PC-3 (cell line): ENCODE results near the gene PTGR1. TPM values are rescaled to one million over a fixed set of nuclear protein-coding genes. Genes with fewer than 3 reads are reported as not detected.
"Not testable (repeated sequence)": the region's sequence is repeated elsewhere in the genome, so short reads cannot be mapped to it uniquely, and the experiment has no call there.

Source experiments
- ATAC-seq: fragments of 200-7000 bp; cut with Tn5 transposase; 2 replicates; pipeline ENCODE4 v1.9.1; 2020; ENCODE audit warnings: mild to moderate bottlenecking, moderate library complexity
- BruUV-seq: library from RNA; stranded (reverse); fragments of 400-500 nt; replicated peaks from 2 replicates; lab custom pipeline; 2021; lab: Mats Ljungman, UMichigan
- CTCF ChIA-PET: fragments of 300-600 bp; sonication (Branson Sonifier 250); formaldehyde crosslinking; loops from one replicate; lab custom pipeline; 2022; ENCODE audit warnings: antibody characterized with exemption; lab: Charles Lee
- POLR2A ChIA-PET: fragments of 300-600 bp; sonication (Branson Sonifier 250); formaldehyde crosslinking; loops from one replicate; lab custom pipeline; 2022; ENCODE audit warnings: antibody characterized with exemption; ENCODE audit not compliant: unreplicated experiment; lab: Charles Lee
- DNase-seq: peaks from one replicate; pipeline ENCODE4 v3.0.0-alpha.2; 2015
- H2AFZ ChIP-seq: fragments of 300-600 bp; sonication (generic); 2 replicates; pipeline ENCODE4 v1.6.0; 2016; ENCODE audit warnings: antibody characterized with exemption, low read length
- H3F3A ChIP-seq: fragments of 300-600 bp; sonication (generic); one replicate; pipeline ENCODE4 v1.6.0; 2017; ENCODE audit warnings: antibody characterized with exemption, low read length, control low read depth, mild to moderate bottlenecking; ENCODE audit not compliant: unreplicated experiment
- H3K27ac ChIP-seq: fragments of 300-600 bp; sonication (generic); 2 replicates; pipeline ENCODE4 v1.5.1; 2016; ENCODE audit warnings: mild to moderate bottlenecking, low read length
- H3K27me3 ChIP-seq: fragments of 300-600 bp; sonication (generic); 2 replicates; pipeline ENCODE4 v1.6.1; 2016; ENCODE audit warnings: low read length, mixed read lengths
- H3K36me3 ChIP-seq: fragments of 300-600 bp; sonication (generic); 2 replicates; pipeline ENCODE4 v1.6.1; 2016; ENCODE audit warnings: low read depth, mixed run types, low read length, mixed read lengths
- H3K4me1 ChIP-seq: fragments of 300-600 bp; sonication (generic); 2 replicates; pipeline ENCODE4 v1.5.1; 2016; ENCODE audit warnings: low read length; ENCODE audit not compliant: insufficient read depth
- H3K4me2 ChIP-seq: fragments of 300-600 bp; sonication (generic); 2 replicates; pipeline ENCODE4 v1.6.0; 2016; ENCODE audit warnings: low read length
- H3K4me3 ChIP-seq: fragments of 300-600 bp; sonication (generic); 2 replicates; pipeline ENCODE4 v1.5.1; 2016; ENCODE audit warnings: mild to moderate bottlenecking, low read length, mixed read lengths
- H3K79me2 ChIP-seq: fragments of 300-600 bp; sonication (generic); 2 replicates; pipeline ENCODE4 v1.6.1; 2017; ENCODE audit warnings: low read length, mixed read lengths
- H3K9ac ChIP-seq: fragments of 300-600 bp; sonication (generic); 2 replicates; pipeline ENCODE4 v1.6.0; 2016; ENCODE audit warnings: mild to moderate bottlenecking, low read length
- H3K9me2 ChIP-seq: fragments of 300-600 bp; sonication (generic); replicated peaks from 2 replicates; pipeline ENCODE4 v1.6.1; 2016; ENCODE audit warnings: mixed run types, low read length, mixed read lengths
- H3K9me3 ChIP-seq: fragments of 300-600 bp; sonication (generic); 2 replicates; pipeline ENCODE4 v1.6.1; 2016; ENCODE audit warnings: low read length, mixed read lengths
- H4K20me1 ChIP-seq: fragments of 300-600 bp; sonication (generic); 2 replicates; pipeline ENCODE4 v1.6.1; 2016; ENCODE audit warnings: low read length, mixed read lengths
- CTCF ChIP-seq: fragments of 300-600 bp; sonication (generic); conservative IDR thresholded peaks from 2 replicates; pipeline ENCODE4 v1.5.1; 2017; ENCODE audit warnings: antibody characterized with exemption, low read depth, mild to moderate bottlenecking, low read length
- EZH2 ChIP-seq: fragments of 300-600 bp; sonication (generic); IDR thresholded peaks from one replicate; pipeline ENCODE4 v1.6.1; 2017; ENCODE audit warnings: antibody characterized with exemption, mild to moderate bottlenecking, low read length; ENCODE audit not compliant: unreplicated experiment
- EZH2phosphoT487 ChIP-seq: fragments of 300-600 bp; sonication (generic); IDR thresholded peaks from 2 replicates; pipeline ENCODE4 v1.6.1; 2018; ENCODE audit warnings: mild to moderate bottlenecking, antibody characterized with exemption, low read length, borderline replicate concordance
- intact Hi-C: fragments of 100-400 bp; cut with micrococcal nuclease; formaldehyde crosslinking; loops from 2 replicates; pipeline ENCODE4 v1.9.0; 2023
- total RNA-seq: library from RNA; depleted of rRNA; stranded (reverse); fragments of >200 nt; gene quantifications from 2 replicates; pipeline ENCODE4 v1.2.3, GENCODE V29; 2014

The PTGR1 gene
- total RNA-seq, 1 experiment from 2014 or later: 43.1 TPM

- no peaks in the 10 kb centered on the region for H3K9me3 ChIP-seq
- no peak overlapping the region for H3K27ac ChIP-seq
- H3K4me3 ChIP-seq: no peak overlapping the region
- no peak overlapping the region for H3K9ac ChIP-seq
- H2AFZ ChIP-seq: no peak overlapping the region
- BruUV-seq: no TSS peak
- H3K4me1 ChIP-seq: peaks cover 4% of the 10 kb centered on the region; the same call in 1 of the 2 replicates
- DNase-seq (no peak), ATAC-seq (no peak)
- peaks cover 13% of the 10 kb centered on the region for H3K79me2 ChIP-seq
- ChIA-PET CTCF (interaction anchor here (0.6 kb wide), 1 partner anchor 116 kb away, joined by 3 read pairs; no protein-coding TSS in a partner anchor), POLR2A (no interaction called here)
- H3K9me2 ChIP-seq: no peaks in the 10 kb centered on the region
- H3K27me3 ChIP-seq: no peaks in the 10 kb centered on the region
- peaks cover 7% of the 10 kb centered on the region for H4K20me1 ChIP-seq
- H3F3A ChIP-seq: no peaks in the 10 kb centered on the region
- TF ChIP-seq EZH2phosphoT487 (no peak), EZH2 (no peak), CTCF (no peak)
- H3K4me2 ChIP-seq: no peak overlapping the region
- H3K36me3 ChIP-seq: no peaks in the 10 kb centered on the region
- intact Hi-C loops: no loop called here
These were observed 28.0 kb upstream of the PTGR1 start for GRCh38 chr9:111627260-111627963.

- ChIA-PET POLR2A (no interaction called here), CTCF (no interaction called here)
- ATAC-seq (peak; percentile 48; the same call in 1 of the 2 replicates), DNase-seq (peak; percentile 88)
- Histone ChIP-seq H3K4me2 (no peak overlapping the region), H3K9ac (no peak overlapping the region), H3F3A (no peaks in the 10 kb centered on the region), H3K9me2 (no peaks in the 10 kb centered on the region), H3K27me3 (no peaks in the 10 kb centered on the region), H2AFZ (no peak overlapping the region), H3K36me3 (no peaks in the 10 kb centered on the region), H3K4me3 (no peak overlapping the region), H4K20me1 (no peaks in the 10 kb centered on the region), H3K27ac (no peak overlapping the region), H3K4me1 (no peaks in the 10 kb centered on the region; the same call in 1 of the 2 replicates), H3K9me3 (no peaks in the 10 kb centered on the region), H3K79me2 (no peaks in the 10 kb centered on the region)
- intact Hi-C loops: loop anchor here (1.0 kb wide), 1 partner anchor 24 kb away; no protein-coding TSS in a partner anchor
- BruUV-seq: no TSS peak
- TF ChIP-seq EZH2: no peak
- TF ChIP-seq CTCF: no peak
- TF ChIP-seq EZH2phosphoT487: no peak
These were observed 23.2 kb upstream of the PTGR1 start for GRCh38 chr9:111622626-111623025.

- ATAC-seq (peak; percentile 88), DNase-seq (peak; percentile 52)
- H3K36me3 ChIP-seq: no peaks in the 10 kb centered on the region
- H3K9ac ChIP-seq: no peak overlapping the region
- H3K79me2 ChIP-seq: no peaks in the 10 kb centered on the region
- intact Hi-C loops: loop anchor here (1.0 kb wide), 1 partner anchor 24 kb away; no protein-coding TSS in a partner anchor
- H3K4me3 ChIP-seq: no peak overlapping the region
- no peaks in the 10 kb centered on the region for H3K9me2 ChIP-seq
- no TSS peak for BruUV-seq
- H3F3A ChIP-seq: no peaks in the 10 kb centered on the region
- no peak overlapping the region for H3K27ac ChIP-seq
- H3K9me3 ChIP-seq: no peaks in the 10 kb centered on the region
- no peak overlapping the region for H2AFZ ChIP-seq
- no peaks in the 10 kb centered on the region for H4K20me1 ChIP-seq
- ChIA-PET CTCF (interaction anchor here (0.6 to 1.1 kb wide), 4 partner anchors 17 to 744 kb away, joined by 3 to 18 read pairs (median 5); partner anchors contain the start of gene PTGR1), POLR2A (no interaction called here)
- H3K4me2 ChIP-seq: no peak overlapping the region
- H3K4me1 ChIP-seq: no peaks in the 10 kb centered on the region; the same call in 1 of the 2 replicates
- H3K27me3 ChIP-seq: no peaks in the 10 kb centered on the region
- TF ChIP-seq CTCF (peak; percentile 72), EZH2 (no peak), EZH2phosphoT487 (no peak)
These were observed 22.5 kb upstream of the PTGR1 start for GRCh38 chr9:111621895-111622480.

GRCh38 chr9:111617349-111617748, 17.9 kb upstream of the PTGR1 start:
- H4K20me1 ChIP-seq, H3K4me2 ChIP-seq, H3K36me3 ChIP-seq, H3K79me2 ChIP-seq, H3K9me2 ChIP-seq, CTCF ChIA-PET, H3K9ac ChIP-seq, H3K9me3 ChIP-seq, H3K4me3 ChIP-seq, H3K27ac ChIP-seq, DNase-seq, H2AFZ ChIP-seq, POLR2A ChIA-PET, intact Hi-C loops, H3K27me3 ChIP-seq, BruUV-seq, H3F3A ChIP-seq, ATAC-seq, H3K4me1 ChIP-seq: not testable (repeated sequence)
